GM18909 (cell line): Measurements from ENCODE around the gene MARCHF7.

Experiments
- ATAC-seq: cut with Tn5 transposase; IDR thresholded peaks from one replicate; pipeline ENCODE4 v1.9.1; 2021; ENCODE audit warnings: mild to moderate bottlenecking; ENCODE audit not compliant: unreplicated experiment, poor library complexity

MARCHF7 gene

GRCh38 chr2:159758239-159758638, 45.9 kb downstream of the MARCHF7 start:
- ATAC-seq = no peak

- ATAC-seq = no peak
These were observed 46.4 kb downstream of the MARCHF7 start for GRCh38 chr2:159758686-159759085.

GRCh38 chr2:159759577-159759976, 47.3 kb downstream of the MARCHF7 start:
- ATAC-seq = no peak

GRCh38 chr2:159760326-159760725, 48.0 kb downstream of the MARCHF7 start:
- no peak for ATAC-seq

DNA sequence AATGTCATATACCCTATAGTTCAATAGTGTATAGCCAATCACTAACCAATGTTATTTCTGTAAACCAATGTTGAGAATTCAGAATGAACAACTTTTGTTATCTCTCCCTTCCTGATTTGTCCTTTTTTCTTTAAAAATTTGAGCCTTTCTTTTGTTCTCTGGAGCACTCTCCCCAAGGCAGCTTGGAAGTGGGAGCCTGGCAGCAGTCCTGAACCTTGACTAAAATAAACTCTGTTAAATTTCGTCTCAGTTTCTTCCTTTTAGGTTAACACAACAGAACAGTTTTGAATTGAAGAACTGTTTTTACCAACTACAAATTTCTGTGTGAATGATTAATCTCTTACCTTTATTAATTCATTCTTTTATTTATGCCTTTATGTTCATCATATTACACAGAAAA, 49.8 kb downstream of the MARCHF7 start:
- ATAC-seq = no peak
